ENCODE measurements around the gene FHOD1. TPM values are rescaled to one million over a fixed set of nuclear protein-coding genes. Genes with fewer than 3 reads are reported as not detected.

The FHOD1 gene
- total RNA-seq, 2 experiments from 2014 or later, result 16.5 to 55.0 TPM

- CTCF ChIA-PET (ENCODE audit: unreplicated experiment), result no interaction called here
- H3K9me2 ChIP-seq (ENCODE audit: insufficient read depth, low read length), result no peaks in the 10 kb centered on the region
- POLR2A ChIA-PET, result interaction anchor here (0.5 to 1.5 kb wide), 3 partner anchors 10 to 81 kb away, joined by 3 to 5 read pairs (median 3); partner anchors contain the start of gene TMEM208
- H3K9me3 ChIP-seq (ENCODE audit: low read length), result no peaks in the 10 kb centered on the region
- intact Hi-C loops (cut with micrococcal nuclease; ENCODE audit: unreplicated experiment), result no loop called here
- no peak for DNase-seq (ENCODE audit: low spot score)
- H3K79me2 ChIP-seq (ENCODE audit: insufficient read depth, low read depth, low read length), result no peaks in the 10 kb centered on the region
- H3K4me3 ChIP-seq (ENCODE audit: low read depth, low read length, poor library complexity, severe bottlenecking), result no peak overlapping the region
- no peaks in the 10 kb centered on the region for H3K36me3 ChIP-seq (ENCODE audit: insufficient read depth, low read length)
- no peak overlapping the region for H3K4me2 ChIP-seq (ENCODE audit: low read length)
- no peaks in the 10 kb centered on the region for H4K20me1 ChIP-seq (ENCODE audit: insufficient read depth, low read length)
- no TSS peak for BruUV-seq (replicated peaks)
- no peak overlapping the region for H3K27ac ChIP-seq (ENCODE audit: low read depth, low read length, poor library complexity, severe bottlenecking)
- H2AFZ ChIP-seq (ENCODE audit: low read length), result no peak overlapping the region
- H3K4me1 ChIP-seq (ENCODE audit: insufficient read depth, low read length, poor library complexity, severe bottlenecking), result no peaks in the 10 kb centered on the region
- no peak for TF ChIP-seq EZH2phosphoT487 (IDR thresholded peaks at IDR 0.05; ENCODE audit: borderline replicate concordance, low read depth, low read length)
- TF ChIP-seq CTCF (conservative IDR thresholded peaks at IDR 0.05; ENCODE audit: low read length), result no peak
Measured at GRCh38 chr16:67216612-67217490, 30.4 kb downstream of the FHOD1 start.

- Histone ChIP-seq H3K36me3 (ENCODE audit: insufficient read depth, low read length) (no peaks in the 10 kb centered on the region), H3K27ac (ENCODE audit: low read depth, low read length, poor library complexity, severe bottlenecking) (no peak overlapping the region), H2AFZ (ENCODE audit: low read length) (no peak overlapping the region), H4K20me1 (ENCODE audit: insufficient read depth, low read length) (no peaks in the 10 kb centered on the region), H3K9me3 (ENCODE audit: low read length) (no peaks in the 10 kb centered on the region), H3K79me2 (ENCODE audit: insufficient read depth, low read depth, low read length) (no peaks in the 10 kb centered on the region), H3K4me1 (ENCODE audit: insufficient read depth, low read length, poor library complexity, severe bottlenecking) (no peaks in the 10 kb centered on the region), H3K4me2 (ENCODE audit: low read length) (no peak overlapping the region), H3K4me3 (ENCODE audit: low read depth, low read length, poor library complexity, severe bottlenecking) (no peak overlapping the region), H3K9me2 (ENCODE audit: insufficient read depth, low read length) (no peaks in the 10 kb centered on the region)
- CTCF ChIA-PET (ENCODE audit: unreplicated experiment), result no interaction called here
- no peak for TF ChIP-seq CTCF (conservative IDR thresholded peaks at IDR 0.05; ENCODE audit: low read length)
- TF ChIP-seq EZH2phosphoT487 (IDR thresholded peaks at IDR 0.05; ENCODE audit: borderline replicate concordance, low read depth, low read length), result no peak
- DNase-seq (ENCODE audit: low spot score), result no peak
- BruUV-seq (replicated peaks), result no TSS peak
- intact Hi-C loops (cut with micrococcal nuclease; ENCODE audit: unreplicated experiment), result no loop called here
- POLR2A ChIA-PET, result no interaction called here
Measured at GRCh38 chr16:67215706-67216105, 31.6 kb downstream of the FHOD1 start.

Measured in OCI-LY7 (cell line).